CD4-positive, alpha-beta T cell (primary cell): Measurements from ENCODE around the gene ZSCAN2. TPM values are rescaled to one million over a fixed set of nuclear protein-coding genes. Genes with fewer than 3 reads are reported as not detected.
A peak's percentile ranks its signal among the peaks of the same experiment; 100 is the strongest.
"Not testable (repeated sequence)": the region's sequence is repeated elsewhere in the genome, so short reads cannot be mapped to it uniquely, and the experiment has no call there.

Experiments
- ATAC-seq: fragments of 200-7000 bp; cut with Tn5 transposase; one replicate; pipeline ENCODE4 v1.10.0; 2022; ENCODE audit warnings: mild to moderate bottlenecking; ENCODE audit not compliant: poor library complexity
- CTCF ChIA-PET: fragments of 350-600 bp; sonication (Branson Sonifier 250); formaldehyde crosslinking; loops from one replicate; lab custom pipeline; 2021; ENCODE audit warnings: antibody characterized with exemption, inconsistent platforms; lab: Charles Lee
- POLR2A ChIA-PET: fragments of 350-600 bp; sonication (Branson Sonifier 250); formaldehyde crosslinking; loops from one replicate; lab custom pipeline; 2021; ENCODE audit warnings: antibody characterized with exemption, inconsistent platforms; lab: Charles Lee
- DNase-seq, 14 experiments: peaks; one replicate each; pipeline ENCODE4 v3.0.0-alpha.2; 2013 to 2020; ENCODE audit warnings: mixed read lengths in 2 of 14
- H3K27ac ChIP-seq, 2 donors: one replicate each; pipeline versions ENCODE4 v1.5.1 to v1.7.0; 2013; ENCODE audit warnings: low read length in 2 of 2, low read depth in 1 of 2, mild to moderate bottlenecking in 1 of 2
- H3K27me3 ChIP-seq, 2 experiments: 1 replicate in 1 of 2; 2 replicates in 1 of 2; pipeline versions ENCODE4 v1.6.1 to v1.7.0; 2013; ENCODE audit warnings: low read length in 2 of 2, control low read depth in 1 of 2, mild to moderate bottlenecking in 1 of 2, moderate library complexity in 1 of 2; ENCODE audit not compliant: insufficient read depth in 2 of 2, control insufficient read depth in 1 of 2
- H3K36me3 ChIP-seq: one replicate; pipeline ENCODE4 v1.6.1; 2013; ENCODE audit warnings: low read length, control low read depth; ENCODE audit not compliant: insufficient read depth
- H3K4me1 ChIP-seq: one replicate; pipeline ENCODE4 v1.6.1; 2013; ENCODE audit warnings: low read length, control low read depth; ENCODE audit not compliant: insufficient read depth
- H3K4me3 ChIP-seq: one replicate; pipeline ENCODE4 v1.5.1; 2013; ENCODE audit warnings: mild to moderate bottlenecking, low read length, moderate library complexity
- H3K9me3 ChIP-seq, 2 experiments: 1 replicate in 1 of 2; 2 replicates in 1 of 2; pipeline versions ENCODE4 v1.6.1 to v1.7.0; 2013; ENCODE audit warnings: low read length in 2 of 2, mild to moderate bottlenecking in 2 of 2, control low read depth in 1 of 2, moderate library complexity in 1 of 2; ENCODE audit not compliant: control insufficient read depth in 1 of 2, insufficient read depth in 1 of 2
- H3K27ac Mint-ChIP-seq: one replicate; pipeline ENCODE4 v1.8.0; 2020; ENCODE audit warnings: mixed read lengths
- H3K27me3 Mint-ChIP-seq: one replicate; pipeline ENCODE4 v1.8.0; 2021; ENCODE audit warnings: mixed read lengths
- H3K36me3 Mint-ChIP-seq: one replicate; pipeline ENCODE4 v1.8.0; 2021; ENCODE audit warnings: low read depth, mixed read lengths
- H3K4me1 Mint-ChIP-seq: one replicate; pipeline ENCODE4 v1.8.0; 2021; ENCODE audit warnings: low read depth, mixed read lengths
- H3K4me3 Mint-ChIP-seq: one replicate; pipeline ENCODE4 v1.8.0; 2020; ENCODE audit warnings: mild to moderate bottlenecking, mixed read lengths
- H3K9me3 Mint-ChIP-seq: one replicate; pipeline ENCODE4 v1.8.0; 2020; ENCODE audit warnings: mixed read lengths
- CTCF ChIP-seq: fragments of 200-600 bp; IDR thresholded peaks from one replicate; pipeline ENCODE4 v1.8.0; 2022; ENCODE audit warnings: antibody characterized with exemption, mild to moderate bottlenecking
- intact Hi-C, 2 experiments: fragments of 100-400 bp; cut with DNase I in 1 of 2; cut with micrococcal nuclease in 1 of 2; formaldehyde crosslinking; loops; one replicate each; pipeline versions ENCODE4 v1.15.1 to v1.9.0; 2023 to 2025; cut with DNase I, micrococcal nuclease
- polyA plus RNA-seq, 2 donors: library from polyadenylated mRNA; unstranded; fragments of 120-200 nt; gene quantifications; one replicate each; pipeline ENCODE4 v1.2.1, GENCODE V29; 2013
- total RNA-seq, 174 experiments: library from RNA in 2 of 174; stranded (reverse) in 2 of 174; gene quantifications; one replicate each; pipeline ENCODE4 v1.2.3 and lab custom pipeline; 2021 to 2026

The ZSCAN2 gene
- 1 to 10 TPM; 3.8 to 5.0 TPM for total RNA-seq
- 9.3 TPM for polyA plus RNA-seq (2013, experiment 1 of 2)
- 7.7 TPM for polyA plus RNA-seq (2013, experiment 2 of 2)
- total RNA-seq (lab: John Stamatoyannopoulos, UW): 2.7 to 20.7 (median 10.8) reads per million in 172 experiments

DNA sequence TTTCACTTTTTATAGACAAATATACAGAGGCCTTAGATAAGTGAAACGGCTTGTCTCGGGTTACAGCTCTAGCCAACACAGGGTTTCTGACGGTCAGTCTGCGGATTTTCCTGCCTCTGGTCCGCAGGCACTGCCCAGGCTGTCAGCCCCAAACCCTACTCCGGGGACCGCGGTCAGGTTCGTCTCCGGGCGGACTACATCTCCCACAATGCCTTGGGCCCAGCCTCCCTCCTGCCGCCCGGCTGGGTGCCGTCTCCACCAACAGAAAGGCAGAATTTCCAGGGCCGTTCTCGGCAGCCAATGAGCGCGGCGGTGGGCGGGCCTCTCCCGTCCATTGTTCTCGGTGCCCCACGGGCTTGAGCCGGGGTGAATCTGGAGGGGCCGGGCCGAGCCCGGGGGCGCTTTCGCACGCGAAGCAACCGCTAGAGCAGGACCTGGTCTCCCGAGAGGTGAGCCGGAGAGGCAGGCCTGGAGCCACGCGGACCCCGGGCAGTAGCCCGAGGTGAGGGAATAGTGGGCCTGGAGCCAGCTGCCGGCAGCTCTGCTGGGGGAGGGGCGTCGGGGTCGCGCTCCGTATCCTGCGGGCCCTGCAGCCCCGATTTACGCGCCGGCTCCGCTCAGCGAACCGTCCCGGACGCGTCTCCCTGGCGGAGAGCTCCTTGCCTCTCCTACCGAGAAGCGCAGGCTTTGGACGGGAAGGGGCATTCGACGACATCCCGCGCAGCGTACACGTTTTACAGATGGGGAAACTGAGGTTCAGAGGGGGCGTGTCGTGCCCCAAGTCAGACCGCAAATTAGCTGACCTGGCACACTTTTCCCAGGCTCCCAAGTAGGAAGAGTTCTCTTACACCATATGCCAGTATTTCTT is at the start of gene ZSCAN2:
Gene ZSCAN2, plus strand, starts transcription at position 323 of the 868 bp plus-strand sequence. CDS start 2,919 bp downstream, outside the sequence.
- Mint-ChIP-seq H3K9me3 (no peaks in the 10 kb centered on the region), H3K4me3 (peak within 1 kb of the TSS; percentile 98), H3K27ac (peak within 1 kb of the TSS; percentile 78), H3K4me1 (peaks cover 70% of the 10 kb centered on the region), H3K27me3 (no peaks in the 10 kb centered on the region), H3K36me3 (peaks cover 35% of the 10 kb centered on the region)
- TF ChIP-seq CTCF: no peak
- H3K27ac ChIP-seq: peak within 1 kb of the TSS in 1 of 2 donors; percentile 13
- H3K4me1 ChIP-seq: peaks cover 60% of the 10 kb centered on the region
- H3K36me3 ChIP-seq: peaks cover 6% of the 10 kb centered on the region
- CTCF ChIA-PET: interaction anchor here (0.5 to 2.0 kb wide), 4 partner anchors 30 to 327 kb away, joined by 3 to 5 read pairs (median 3); partner anchors contain the start of gene WDR73
- DNase-seq: peak; percentile 87 to 95 (median 90)
- no peaks in the 10 kb centered on the region for H3K27me3 ChIP-seq
- intact Hi-C loops: loop anchor here (1.0 to 5.0 kb wide), 4 partner anchors 30 to 386 kb away; partner anchors contain the start of genes PDE8A (in 1 of the 2) and ZNF592 (in 1 of the 2)
- POLR2A ChIA-PET: interaction anchor here (0.7 to 6.0 kb wide), 12 partner anchors 13 to 399 kb away, joined by 3 to 122 read pairs (median 4); partner anchors contain the start of genes NMB, SEC11A and WDR73
- ATAC-seq: peak; percentile 97
- H3K4me3 ChIP-seq: peak within 1 kb of the TSS; percentile 95
- H3K9me3 ChIP-seq: no peaks in the 10 kb centered on the region

DNA sequence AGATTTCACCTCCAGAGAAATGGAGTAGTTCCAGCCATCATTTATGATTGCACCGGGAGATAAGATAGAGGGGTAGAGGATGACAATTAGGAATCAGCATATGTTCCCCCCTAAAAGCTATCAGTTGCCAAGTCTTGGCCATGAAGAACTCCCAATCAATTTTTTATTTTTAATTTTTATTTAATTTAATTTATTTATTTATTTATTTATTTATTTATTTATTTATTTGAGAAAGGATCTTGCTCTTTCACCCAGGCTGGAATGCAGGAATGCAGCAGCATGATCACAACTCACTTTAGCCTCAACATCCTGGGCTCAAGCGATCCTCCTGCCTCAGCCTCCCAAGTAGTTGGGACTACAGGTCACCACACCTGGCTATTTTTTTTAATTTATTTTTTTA is 49.2 kb upstream of the ZSCAN2 start:
- DNase-seq, ATAC-seq, CTCF ChIA-PET, H3K27me3 Mint-ChIP-seq, H3K27ac Mint-ChIP-seq, H3K4me1 ChIP-seq, H3K4me3 ChIP-seq, H3K4me3 Mint-ChIP-seq, intact Hi-C loops, H3K27ac ChIP-seq, H3K9me3 Mint-ChIP-seq, H3K9me3 ChIP-seq, POLR2A ChIA-PET, H3K36me3 ChIP-seq, H3K27me3 ChIP-seq: not testable (repeated sequence)
- Mint-ChIP-seq H3K36me3 (peaks cover 26% of the 10 kb centered on the region), H3K4me1 (peaks cover 14% of the 10 kb centered on the region)

GRCh38 chr15:84552896-84553295 is 47.9 kb upstream of the ZSCAN2 start:
- POLR2A ChIA-PET: no interaction called here
- Histone ChIP-seq H3K27ac (no peak overlapping the region), H3K36me3 (no peaks in the 10 kb centered on the region), H3K9me3 (no peaks in the 10 kb centered on the region), H3K4me1 (no peaks in the 10 kb centered on the region), H3K27me3 (no peaks in the 10 kb centered on the region), H3K4me3 (no peak overlapping the region)
- H3K36me3 Mint-ChIP-seq: peaks cover 26% of the 10 kb centered on the region
- H3K27me3 Mint-ChIP-seq: no peaks in the 10 kb centered on the region
- DNase-seq (no peak), ATAC-seq (no peak)
- no peaks in the 10 kb centered on the region for H3K9me3 Mint-ChIP-seq
- H3K27ac Mint-ChIP-seq: no peak overlapping the region
- no peak overlapping the region for H3K4me3 Mint-ChIP-seq
- H3K4me1 Mint-ChIP-seq: peaks cover 8% of the 10 kb centered on the region
- CTCF ChIA-PET: no interaction called here
- intact Hi-C loops: no loop called here
- no peak for TF ChIP-seq CTCF

DNA sequence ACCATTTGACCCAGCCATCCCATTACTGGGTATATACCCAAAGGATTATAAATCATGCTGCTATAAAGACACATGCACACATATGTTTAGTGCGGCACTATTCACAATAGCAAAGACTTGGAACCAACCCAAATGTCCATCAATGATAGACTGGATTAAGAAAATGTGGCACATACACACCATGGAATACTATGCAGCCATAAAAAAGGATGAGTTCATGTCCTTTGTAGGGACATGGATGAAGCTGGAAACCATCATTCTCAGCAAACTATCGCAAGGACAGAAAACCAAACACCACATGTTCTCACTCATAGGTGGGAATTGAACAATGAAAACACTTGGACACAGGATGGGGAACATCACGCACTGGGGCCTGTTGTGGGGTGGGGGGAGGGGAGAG is 44.1 kb upstream of the ZSCAN2 start:
- POLR2A ChIA-PET, H3K27me3 Mint-ChIP-seq, H3K9me3 Mint-ChIP-seq, H3K4me1 Mint-ChIP-seq, H3K27ac Mint-ChIP-seq, H3K9me3 ChIP-seq, CTCF ChIA-PET, H3K4me1 ChIP-seq, DNase-seq, H3K27me3 ChIP-seq, ATAC-seq, H3K4me3 Mint-ChIP-seq, H3K4me3 ChIP-seq, H3K36me3 ChIP-seq, intact Hi-C loops, H3K27ac ChIP-seq: not testable (repeated sequence)
- H3K36me3 Mint-ChIP-seq: peaks cover 16% of the 10 kb centered on the region

GRCh38 chr15:84568021-84568420 is 32.8 kb upstream of the ZSCAN2 start:
- H3K4me3 ChIP-seq, H3K9me3 Mint-ChIP-seq, ATAC-seq, H3K9me3 ChIP-seq, H3K27me3 Mint-ChIP-seq, H3K27me3 ChIP-seq, DNase-seq, H3K36me3 ChIP-seq, H3K27ac ChIP-seq, CTCF ChIA-PET, H3K4me3 Mint-ChIP-seq, intact Hi-C loops, H3K4me1 Mint-ChIP-seq, H3K36me3 Mint-ChIP-seq, POLR2A ChIA-PET, H3K27ac Mint-ChIP-seq: not testable (repeated sequence)
- H3K4me1 ChIP-seq: peaks cover 18% of the 10 kb centered on the region
